Skeletal muscle cell (primary cell): ENCODE results near the gene MAGEA10.

Source experiments
- DNase-seq: peaks from one replicate; pipeline ENCODE4 v3.0.0-alpha.2; 2010; ENCODE audit warnings: low read depth
- H3K4me3 ChIP-seq: 2 replicates; pipeline ENCODE4 v1.5.1; 2011; ENCODE audit warnings: low read depth, mild to moderate bottlenecking, control low read depth, low read length, moderate library complexity

Gene MAGEA10

DNA sequence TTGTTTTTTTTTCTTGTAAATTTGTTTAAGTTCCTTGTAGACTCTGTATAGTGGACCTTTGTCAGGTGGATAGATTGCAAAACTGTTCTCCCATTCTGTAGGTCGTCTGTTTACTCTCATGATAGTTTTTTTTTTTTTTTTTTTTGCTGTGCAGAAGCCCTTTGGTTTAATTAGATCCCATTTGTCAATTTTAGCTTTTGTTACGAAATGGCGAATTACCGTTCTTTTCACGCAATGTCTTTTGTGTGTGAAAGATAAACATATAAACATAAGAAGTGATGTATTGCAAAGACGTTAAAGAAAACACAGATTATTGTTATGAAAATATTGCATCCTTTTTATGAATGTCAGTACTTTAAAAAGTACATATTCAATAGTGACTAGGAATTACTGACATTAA, 34.5 kb downstream of the MAGEA10 start:
- DNase-seq, result no peak
- no peak overlapping the region for H3K4me3 ChIP-seq

DNA sequence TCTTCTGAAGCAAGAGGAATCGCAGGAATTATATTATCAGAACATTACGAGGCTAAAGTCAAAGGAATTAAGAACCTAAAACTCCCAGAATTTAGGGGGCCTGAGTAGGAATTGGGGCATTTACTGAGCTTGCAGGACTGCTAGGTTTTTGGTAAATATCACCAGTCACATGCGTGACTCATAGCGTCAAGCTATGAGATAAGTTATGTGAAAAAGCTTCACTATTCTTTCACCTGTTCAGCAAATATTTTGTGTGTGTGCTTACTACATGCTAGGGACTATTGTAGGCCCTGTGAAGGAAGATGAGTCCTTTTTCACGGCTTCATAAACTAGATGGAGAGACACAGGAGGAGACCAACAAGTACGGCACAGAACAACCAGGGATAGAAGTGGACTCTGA, 52.2 kb downstream of the MAGEA10 start:
- no peak overlapping the region for H3K4me3 ChIP-seq
- no peak for DNase-seq
